ENCODE data around the gene GLIS1.

Gene GLIS1

GRCh38 chr1:53617851-53618499 lies 121.0 kb downstream of the GLIS1 start:
- DNase-seq (ENCODE audit: low read depth in 3 of 3), result no peak

DNA sequence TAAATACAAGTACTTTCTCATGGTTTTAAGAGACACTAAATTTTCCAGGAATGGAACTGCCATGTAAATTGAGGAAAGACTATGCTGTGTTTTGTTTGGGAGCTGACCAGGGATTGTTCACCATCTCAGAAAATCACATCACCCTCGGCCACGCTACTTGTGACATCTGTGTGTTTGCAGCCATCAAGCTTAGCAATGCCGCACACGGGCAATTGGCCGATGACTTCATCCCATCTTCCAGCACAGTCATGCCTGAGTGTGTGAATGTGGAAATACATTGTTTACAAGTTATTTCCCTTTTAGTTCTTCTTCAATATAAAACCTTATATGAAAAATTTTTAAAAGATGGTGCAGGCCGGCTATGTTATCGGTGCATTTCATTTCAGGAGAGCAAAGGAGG lies 121.6 kb downstream of the GLIS1 start:
- no peak for DNase-seq (ENCODE audit: low read depth in 3 of 3)

DNA sequence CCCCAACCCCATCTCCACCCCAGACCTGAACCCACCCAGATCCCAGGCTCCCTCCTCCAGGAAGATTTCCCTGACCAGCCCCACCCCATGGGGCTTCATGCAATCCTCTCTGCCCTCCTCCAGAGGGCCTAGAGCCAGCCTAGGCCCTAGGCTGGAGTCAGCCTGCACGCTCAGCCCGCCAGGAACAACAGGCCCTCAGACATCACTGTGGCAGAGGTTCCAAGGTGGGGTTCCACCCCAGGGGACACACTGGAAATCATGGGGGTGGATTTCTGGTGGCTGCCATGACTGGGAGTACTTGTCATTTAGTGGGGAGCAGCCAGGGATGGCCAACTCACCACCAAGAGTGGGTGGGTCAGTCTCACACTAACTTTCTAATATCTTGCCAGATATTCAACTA lies 122.0 kb downstream of the GLIS1 start:
- no peak for DNase-seq (ENCODE audit: low read depth in 3 of 3)

DNA sequence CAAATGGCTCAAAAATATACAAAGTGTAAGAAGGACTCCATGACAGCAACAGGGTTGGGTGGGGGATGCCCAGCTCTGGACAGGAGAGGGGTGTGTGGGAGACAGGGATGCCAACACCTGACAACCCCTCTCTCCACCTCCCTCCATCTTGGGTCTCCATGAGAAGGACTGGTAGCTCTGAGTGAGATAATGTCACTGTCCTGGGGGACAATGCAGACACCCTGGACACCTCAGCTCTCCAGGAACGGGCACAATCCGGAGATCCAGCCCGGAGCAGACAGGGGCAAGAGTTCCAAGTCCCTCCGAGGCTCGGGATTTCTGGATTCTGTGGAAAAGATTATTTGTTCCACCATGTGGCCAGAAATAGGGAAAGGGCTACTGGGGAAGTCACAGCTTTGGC lies 122.5 kb downstream of the GLIS1 start:
- DNase-seq (ENCODE audit: low read depth in 3 of 3), result no peak

DNA sequence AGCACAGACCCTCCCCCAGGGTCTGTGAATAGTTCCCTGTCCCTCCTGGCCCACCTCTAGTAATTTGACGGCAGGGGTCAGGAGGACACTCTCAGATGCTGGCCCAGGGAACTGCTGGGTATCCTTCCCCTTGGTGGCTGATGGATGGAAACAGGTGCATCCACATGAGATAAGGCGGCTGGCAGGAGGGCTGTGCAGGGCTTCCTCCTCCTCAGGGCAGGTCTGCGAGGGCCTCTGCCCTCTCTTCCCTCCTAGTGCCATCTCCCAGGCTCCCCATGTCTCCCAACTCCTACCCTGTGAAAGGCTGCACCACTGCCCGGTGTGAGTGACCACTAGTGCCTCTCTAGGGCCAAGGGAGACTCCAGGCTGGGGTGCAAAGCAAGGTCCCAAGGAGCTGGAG lies 123.9 kb downstream of the GLIS1 start:
- DNase-seq (ENCODE audit: low read depth in 3 of 3), result no peak

DNA sequence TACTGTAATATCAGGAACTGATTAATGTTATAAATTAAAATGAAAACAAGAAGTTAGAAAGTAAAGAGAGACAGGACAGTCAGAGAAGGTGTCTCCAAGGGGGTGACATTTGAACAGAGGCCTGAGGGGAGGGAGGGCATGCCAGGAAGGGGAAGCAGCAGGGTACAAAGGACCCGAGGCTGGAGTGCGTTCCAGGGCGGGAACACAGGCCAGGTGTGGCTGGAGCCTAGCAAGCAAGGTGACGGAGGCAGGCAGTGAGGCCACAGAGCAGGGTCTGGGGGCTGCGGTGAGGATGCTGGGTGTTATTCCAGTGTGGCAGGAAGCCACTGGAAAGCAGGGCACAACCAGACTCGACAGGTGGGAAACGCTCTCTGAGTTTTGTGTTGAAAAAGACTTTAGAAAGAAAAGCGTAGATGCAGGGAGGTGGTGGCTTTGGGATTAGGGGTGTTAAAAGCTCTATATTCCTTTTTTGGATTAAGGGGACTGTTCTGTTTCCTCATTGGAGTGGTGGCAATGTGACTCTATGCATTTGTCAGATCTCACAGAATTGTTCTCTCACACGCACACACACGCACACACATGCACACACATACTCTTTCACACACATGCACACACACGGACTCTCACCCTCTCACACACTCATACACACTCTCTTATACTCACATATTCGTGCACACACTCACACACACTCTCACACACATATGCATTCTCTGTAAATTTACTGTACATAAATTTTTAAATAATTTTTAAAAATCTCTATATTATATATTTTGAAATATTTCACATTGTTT lies 124.5 kb downstream of the GLIS1 start:
- DNase-seq (ENCODE audit: low read depth in 3 of 3), result no peak

DNA sequence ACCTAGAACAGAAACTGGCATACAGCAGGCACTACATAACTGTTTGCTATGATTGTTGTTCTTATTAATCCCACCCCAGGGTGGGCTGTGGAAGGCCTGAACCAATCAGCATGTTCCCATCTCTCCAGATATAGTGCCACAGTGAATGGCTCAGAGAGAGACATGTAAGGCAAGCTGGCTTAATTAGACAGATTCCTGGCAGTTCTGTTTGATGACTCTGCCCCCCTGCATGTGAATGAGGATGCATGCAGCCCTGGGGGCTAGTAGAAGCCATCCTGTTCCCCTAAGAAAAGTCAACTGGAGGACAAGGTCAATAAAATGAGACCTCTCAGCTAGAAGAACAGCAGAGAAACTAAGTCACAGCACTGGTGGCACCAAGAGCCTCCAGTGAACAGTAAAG lies 130.3 kb downstream of the GLIS1 start:
- DNase-seq (ENCODE audit: low read depth in 3 of 3), result no peak

DNA sequence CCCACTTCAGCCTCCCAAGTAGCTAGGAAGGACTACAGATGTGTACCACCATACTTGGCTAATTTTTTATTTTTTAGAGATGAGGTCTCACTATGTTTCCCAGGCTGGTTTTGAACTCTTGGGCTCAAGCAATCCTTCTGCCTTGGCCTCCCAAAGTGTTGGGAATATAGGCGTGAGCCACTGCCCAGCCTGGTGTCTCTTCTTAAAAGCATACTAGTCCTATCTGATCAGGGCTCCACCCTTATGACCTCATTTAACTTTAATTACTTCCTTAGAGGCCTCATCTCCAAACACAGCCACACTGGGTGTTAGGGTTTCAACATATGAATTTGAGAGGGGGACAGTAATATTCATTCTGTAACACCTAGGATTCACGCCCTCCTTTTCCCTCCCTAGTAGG lies 130.9 kb downstream of the GLIS1 start:
- DNase-seq (ENCODE audit: low read depth in 3 of 3), result no peak

DNA sequence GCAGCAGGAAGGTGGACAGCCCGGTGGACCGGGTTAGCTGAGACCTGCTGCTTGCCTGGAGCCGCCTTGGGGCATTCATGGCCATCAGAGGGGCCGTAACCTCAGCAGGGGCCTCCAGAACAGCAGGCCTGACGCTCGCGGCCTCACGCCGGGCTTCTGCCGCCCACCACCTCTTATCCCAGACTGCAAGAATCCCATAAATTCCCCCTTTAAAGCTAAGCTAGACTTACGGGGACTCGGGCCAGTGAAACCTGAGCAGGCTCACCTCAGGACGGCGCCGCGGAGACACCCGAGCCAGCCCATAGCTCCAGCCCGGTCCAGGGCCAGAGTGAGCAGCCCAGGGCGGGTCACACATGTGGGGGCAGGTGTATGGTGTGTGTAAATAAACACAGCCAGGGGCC lies 132.3 kb downstream of the GLIS1 start:
- DNase-seq (ENCODE audit: low read depth in 3 of 3), result no peak

DNA sequence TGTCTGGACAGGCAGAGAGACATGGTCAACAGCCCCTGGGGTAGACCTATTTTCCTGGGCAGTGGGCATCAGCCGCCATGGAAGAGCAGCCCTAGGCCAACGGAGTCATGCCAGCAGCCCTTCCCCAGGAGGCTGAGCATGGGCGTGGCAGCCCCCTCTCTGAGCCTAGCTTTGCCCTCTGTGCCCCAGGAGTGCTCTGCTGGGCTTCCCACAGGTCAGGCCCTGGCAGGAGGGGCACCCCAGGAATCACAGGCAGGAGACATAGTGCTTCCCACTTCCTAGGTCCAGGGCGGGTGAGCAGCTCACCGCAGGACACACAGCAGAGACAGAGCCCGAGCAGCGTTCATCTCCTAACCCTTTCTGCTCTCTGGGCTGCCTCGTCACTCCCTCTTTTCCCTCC lies 132.8 kb downstream of the GLIS1 start:
- DNase-seq (ENCODE audit: low read depth in 3 of 3), result no peak

DNA sequence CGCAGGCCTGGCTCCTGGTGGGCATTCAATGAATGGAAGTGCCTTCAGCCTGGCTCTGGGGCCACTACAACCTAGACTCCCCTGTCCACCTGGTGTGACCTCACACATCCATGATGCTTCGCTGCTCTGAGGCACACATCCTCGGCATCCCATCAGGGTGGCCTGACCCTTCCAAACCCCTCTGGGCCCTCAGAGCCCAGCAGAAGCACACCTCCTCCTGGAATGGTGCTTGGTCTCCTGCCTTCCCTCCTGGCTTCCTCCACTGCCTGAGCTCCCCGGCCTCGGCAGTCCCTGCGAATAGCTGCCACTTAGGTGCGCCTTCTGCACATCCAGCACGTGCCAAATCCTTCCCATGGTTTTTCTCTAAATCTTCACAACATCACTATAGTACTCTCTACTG lies 133.8 kb downstream of the GLIS1 start:
- DNase-seq (ENCODE audit: low read depth in 3 of 3), result no peak

DNA sequence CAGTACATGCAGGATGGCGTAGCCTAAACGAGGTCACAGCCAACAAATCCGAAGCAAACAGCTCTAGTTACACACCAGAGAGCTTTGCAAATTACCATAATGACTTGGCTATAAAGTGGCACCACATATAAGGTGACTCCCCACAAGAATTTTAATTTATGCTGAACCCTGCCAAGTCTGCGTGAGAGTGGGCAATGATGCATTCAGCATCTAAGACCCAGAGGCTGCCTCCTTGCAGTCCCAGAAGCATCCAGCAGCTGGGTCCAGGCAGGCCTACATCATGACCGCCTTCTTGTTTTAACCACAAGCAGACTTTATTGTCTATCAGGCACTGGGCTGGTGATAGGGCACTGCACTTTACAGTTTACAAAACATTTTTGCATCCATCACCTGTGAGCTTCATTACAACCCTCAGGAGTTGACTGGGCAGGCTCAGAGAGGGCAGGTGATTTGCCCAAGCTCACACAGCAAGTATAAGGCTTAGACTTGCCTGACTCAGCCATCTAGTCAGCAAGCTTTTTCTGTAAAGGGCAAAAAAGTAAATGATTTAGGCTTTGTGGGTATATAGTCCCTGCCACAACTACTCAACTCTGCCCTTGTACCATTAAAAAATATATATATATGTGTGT lies 134.6 kb downstream of the GLIS1 start:
- no peak for DNase-seq (ENCODE audit: low read depth in 3 of 3)

- no peak for DNase-seq (ENCODE audit: low read depth in 3 of 3)
Measured at GRCh38 chr1:53603431-53603830, 135.5 kb downstream of the GLIS1 start.

GRCh38 chr1:53601867-53602775 lies 136.8 kb downstream of the GLIS1 start:
- no peak for DNase-seq (ENCODE audit: low read depth in 3 of 3)

- no peak for DNase-seq (ENCODE audit: low read depth in 3 of 3)
Measured at GRCh38 chr1:53601031-53601745, 137.8 kb downstream of the GLIS1 start.

- DNase-seq (ENCODE audit: low read depth in 3 of 3), result no peak
Measured at GRCh38 chr1:53600561-53600960, 138.4 kb downstream of the GLIS1 start.

DNA sequence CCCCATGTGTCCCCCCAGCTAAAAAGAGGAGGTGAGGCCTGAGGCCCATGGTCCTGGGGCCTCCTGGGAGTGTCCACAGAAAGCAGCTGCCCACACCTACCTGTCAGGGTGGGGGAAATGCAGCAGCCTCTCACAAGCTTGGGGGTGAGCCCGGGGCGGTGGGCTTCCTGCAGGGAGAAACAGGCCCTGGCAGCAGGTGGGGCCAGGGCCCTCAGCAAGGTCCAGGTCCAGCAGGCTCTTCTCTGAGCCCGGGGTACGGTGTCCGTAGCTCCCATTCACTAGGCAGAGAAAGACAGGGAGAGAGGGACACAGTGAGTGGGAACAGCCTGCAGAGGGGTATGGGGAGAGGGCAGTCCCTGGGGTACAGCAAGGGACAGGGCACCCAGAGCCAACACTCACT lies 139.0 kb downstream of the GLIS1 start:
- no peak for DNase-seq (ENCODE audit: low read depth in 3 of 3)

- DNase-seq (ENCODE audit: low read depth in 3 of 3), result no peak
Measured at GRCh38 chr1:53599481-53599880, 139.5 kb downstream of the GLIS1 start.

- no peak for DNase-seq (ENCODE audit: low read depth in 3 of 3)
Measured at GRCh38 chr1:53598966-53599365, 140.0 kb downstream of the GLIS1 start.

DNA sequence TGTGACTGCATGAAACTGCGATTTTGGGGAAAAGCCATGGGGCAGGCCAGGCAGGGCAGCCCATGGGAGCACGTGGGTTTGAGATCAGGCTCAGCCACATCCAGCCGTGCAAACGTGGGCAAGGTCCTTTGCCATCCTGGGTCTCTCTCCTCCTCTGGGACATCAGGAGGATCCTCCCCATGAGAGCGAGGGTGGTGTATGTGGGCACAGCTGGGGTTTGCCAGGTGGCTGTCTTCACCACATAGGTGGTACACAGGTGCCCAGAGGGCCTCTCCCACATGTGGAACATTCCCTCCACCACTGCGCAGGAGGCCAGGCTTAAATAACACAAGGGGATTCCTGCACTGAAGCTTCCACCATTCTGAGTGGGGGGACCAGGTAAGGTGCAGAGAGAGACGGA lies 143.1 kb downstream of the GLIS1 start:
- no peak for DNase-seq (ENCODE audit: low read depth in 3 of 3)

DNA sequence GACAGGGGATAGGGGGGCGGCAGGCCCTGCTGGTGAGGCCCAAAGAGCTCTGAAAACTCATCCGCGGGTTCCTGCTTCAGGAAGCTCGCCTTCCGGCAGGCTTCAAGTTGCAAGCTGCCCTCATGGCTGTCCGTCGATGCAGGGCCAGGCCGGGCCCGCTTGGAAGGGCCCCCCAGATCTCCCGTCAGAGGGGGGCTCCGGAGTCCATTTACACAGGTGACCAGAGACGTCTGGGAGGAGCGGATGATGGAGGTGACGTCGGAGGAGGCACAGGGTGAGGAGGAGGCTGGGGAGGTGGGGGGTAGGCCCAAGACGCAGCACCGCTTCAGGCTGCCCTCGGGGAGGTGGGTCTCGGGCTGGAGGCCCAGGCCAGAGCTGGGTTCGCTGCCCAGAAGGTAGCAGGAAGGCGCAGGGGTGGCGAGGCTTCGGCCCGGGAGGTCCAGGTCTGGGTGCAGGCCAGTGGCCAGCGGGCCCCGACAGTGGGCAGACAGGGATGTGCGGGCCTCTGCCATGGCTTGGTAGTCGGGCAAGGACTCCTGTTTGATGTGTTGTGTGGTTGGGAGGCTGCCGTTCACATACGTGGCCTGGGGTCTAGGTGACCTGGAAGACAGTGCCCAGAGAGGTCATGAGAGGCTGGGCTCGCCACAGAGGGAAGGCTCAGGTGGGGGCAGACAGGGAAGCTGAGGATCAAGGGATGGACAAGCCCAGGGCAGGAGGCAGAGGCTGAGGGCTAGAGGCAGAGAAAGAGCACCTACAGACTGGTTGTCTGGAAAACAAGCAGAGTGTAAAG lies 144.4 kb downstream of the GLIS1 start:
- no peak for DNase-seq (ENCODE audit: low read depth in 3 of 3)

Measured in stimulated activated CD4-positive, alpha-beta T cell treated with anti-CD3 and anti-CD28 coated beads, TNF-alpha, amount 100 ng/mL, for 4 hours (primary cell).